GM19238 (cell line): ENCODE results near the gene NCAPH2.

ENCODE experiments used
- DNase-seq: peaks from one replicate; pipeline ENCODE4 v3.0.0; 2011; ENCODE audit warnings: low spot score; ENCODE audit not compliant: insufficient read length

NCAPH2 gene

DNA sequence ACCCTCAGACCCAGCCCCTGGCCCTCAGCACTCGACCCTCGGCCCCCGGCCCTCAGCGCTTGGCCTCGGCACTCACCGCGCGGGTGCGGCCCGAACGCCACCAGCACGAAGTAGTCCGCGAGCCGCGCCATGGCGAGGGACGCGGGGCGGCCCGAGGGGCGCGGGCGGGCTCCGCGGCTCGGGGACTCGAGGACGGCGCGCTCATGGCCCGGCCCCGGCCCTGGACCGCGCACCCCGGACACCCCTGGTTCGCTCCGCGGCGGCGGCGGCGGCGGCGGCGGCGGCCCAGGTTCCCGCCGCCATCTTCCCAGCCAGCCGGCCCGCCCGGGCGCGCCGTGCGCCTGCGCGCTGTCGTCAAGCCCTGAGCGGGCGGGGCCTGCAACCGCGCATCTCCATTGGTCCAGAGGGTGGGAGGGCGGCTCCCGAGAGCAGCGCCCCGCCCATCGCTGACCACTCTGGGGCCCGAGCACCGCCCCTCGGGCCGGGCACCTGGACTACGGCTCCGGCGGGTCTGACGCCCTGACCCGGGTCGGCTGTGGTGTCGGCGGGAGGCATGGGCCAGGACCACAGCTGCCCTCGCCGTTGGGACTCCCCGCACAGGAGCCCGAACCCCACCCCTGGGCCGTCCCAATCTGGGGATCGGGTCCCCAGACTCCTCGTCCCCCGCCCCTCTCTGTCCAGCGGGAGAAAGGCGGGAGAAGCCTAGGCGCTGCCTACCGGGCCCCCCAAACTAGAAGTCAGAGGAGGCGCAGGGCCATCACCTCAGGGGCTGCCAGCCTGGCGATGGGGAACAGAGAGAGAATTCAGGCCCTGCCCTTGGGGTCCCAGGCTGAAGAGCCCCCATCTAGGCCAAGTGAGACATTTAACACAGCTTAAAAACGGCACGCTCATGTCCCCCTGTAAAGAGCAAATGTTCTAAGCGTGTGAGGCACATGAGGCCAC lies 33.0 kb upstream of the NCAPH2 start, which contains the start of gene SBF1:
Gene SBF1 (minus strand): TSS at position 326 of the 942 bp plus-strand sequence. CDS start 195 bp downstream, at position 131.
- peak; percentile 100 for DNase-seq

DNA sequence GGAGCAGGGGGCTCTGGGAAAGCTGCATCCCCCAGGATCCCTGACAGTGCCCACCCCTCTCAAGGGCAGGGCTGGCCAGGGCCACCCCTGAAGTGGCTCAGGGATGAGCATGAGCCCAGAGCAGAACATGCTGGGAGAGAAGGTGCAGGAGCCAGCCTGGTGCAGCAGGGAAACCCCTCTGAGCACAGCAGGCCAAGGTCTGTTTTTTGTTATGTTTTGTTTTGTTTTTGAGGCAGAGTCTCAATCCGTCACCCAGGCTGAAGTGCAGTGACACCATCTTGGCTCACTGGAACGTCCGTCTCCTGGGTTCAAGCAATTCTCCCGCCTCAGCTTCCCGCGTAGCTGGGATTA lies 32.4 kb upstream of the NCAPH2 start:
- DNase-seq: no peak

- no peak for DNase-seq
These were observed 31.2 kb upstream of the NCAPH2 start for GRCh38 chr22:50476868-50477267.

- no peak for DNase-seq
These were observed 30.1 kb upstream of the NCAPH2 start for GRCh38 chr22:50477923-50478322.

- DNase-seq: no peak
These were observed 28.3 kb upstream of the NCAPH2 start for GRCh38 chr22:50479721-50480120.

DNA sequence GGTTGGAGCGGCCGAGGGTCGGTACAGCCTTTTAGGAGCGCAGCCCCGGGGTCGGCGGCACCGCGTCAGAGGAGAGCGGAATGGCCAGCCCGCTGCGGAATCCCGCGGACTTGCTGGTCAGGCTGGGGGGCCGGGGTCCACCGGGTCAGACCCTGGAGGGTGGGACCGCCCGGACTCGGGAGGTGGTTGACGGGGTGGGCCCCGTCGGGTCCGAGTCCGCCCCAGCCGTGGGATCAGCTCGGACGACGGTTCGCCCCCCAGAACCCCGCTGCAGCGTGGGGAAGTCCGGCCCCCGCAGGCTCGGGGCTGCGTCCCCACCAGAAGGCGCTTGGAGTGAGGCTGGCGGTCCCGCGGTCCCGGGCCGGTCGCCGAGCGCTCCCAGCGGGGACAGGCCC lies 27.0 kb upstream of the NCAPH2 start:
- DNase-seq: no peak

- DNase-seq: peak; percentile 70
These were observed 26.5 kb upstream of the NCAPH2 start, which contains the start of gene ADM2 for GRCh38 chr22:50481440-50482106. TSS of gene ADM2 (plus strand) at chr22:50481543. CDS start at chr22:50481848, 305 bp downstream.

DNA sequence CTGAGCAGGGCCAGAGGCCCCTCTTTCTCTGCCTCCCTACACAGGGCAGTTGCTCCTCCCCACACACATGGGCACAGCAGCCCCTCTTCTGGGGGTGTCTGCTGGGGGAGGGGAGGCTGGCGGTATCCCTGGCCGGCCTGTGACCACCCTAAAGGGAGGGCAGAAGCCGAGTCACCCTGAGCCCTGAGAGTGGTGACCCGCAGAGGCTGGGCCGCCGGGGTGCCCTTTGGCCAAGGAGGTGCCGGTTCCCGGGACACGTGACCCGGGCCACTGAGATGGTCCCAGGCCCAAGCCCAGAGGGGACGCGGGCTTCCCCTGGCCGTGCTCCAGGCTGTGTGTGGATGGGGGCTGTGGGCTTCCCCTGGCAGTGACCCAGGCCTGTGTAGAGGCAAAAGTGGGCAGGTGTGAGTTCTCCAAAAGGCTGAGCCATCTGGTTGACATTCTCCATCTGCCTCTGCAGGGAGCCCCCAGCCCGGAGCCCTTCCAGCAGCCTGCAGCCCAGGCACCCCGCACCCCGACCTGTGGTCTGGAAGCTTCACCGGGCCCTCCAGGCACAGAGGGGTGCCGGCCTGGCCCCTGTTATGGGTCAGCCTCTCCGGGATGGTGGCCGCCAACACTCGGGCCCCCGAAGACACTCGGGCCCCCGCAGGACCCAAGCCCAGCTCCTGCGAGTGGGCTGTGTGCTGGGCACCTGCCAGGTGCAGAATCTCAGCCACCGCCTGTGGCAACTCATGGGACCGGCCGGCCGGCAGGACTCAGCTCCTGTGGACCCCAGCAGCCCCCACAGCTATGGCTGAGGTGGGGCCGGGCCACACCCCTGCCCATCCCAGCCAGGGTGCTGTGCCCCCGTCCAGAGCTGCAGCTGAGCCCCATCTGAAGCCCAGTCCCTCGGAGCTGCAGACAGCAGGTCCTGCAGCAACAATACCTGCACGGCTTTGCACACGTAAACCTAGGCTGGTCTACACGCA lies 25.6 kb upstream of the NCAPH2 start:
- DNase-seq: no peak

GRCh38 chr22:50483106-50483505 lies 24.9 kb upstream of the NCAPH2 start:
- no peak for DNase-seq

DNA sequence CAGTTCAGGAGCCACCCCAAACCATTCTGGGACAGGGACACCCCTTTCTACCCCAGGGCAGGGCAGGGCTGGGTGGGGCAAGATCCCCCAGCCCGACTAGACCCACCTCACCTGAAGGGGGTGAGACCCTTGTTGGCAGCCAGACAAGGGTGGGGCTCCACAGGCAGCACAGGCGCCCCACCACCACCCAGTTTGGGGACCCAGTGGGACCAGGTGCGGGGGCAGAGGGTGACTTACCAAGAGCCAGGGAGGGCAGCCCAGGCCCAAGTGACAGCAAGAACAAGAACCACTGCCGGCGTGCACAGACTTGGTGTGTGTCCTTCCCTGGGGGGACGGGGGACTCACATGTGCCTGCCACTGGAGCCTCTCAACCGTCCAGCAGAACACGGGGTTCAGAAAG lies 24.5 kb upstream of the NCAPH2 start:
- DNase-seq: no peak

DNA sequence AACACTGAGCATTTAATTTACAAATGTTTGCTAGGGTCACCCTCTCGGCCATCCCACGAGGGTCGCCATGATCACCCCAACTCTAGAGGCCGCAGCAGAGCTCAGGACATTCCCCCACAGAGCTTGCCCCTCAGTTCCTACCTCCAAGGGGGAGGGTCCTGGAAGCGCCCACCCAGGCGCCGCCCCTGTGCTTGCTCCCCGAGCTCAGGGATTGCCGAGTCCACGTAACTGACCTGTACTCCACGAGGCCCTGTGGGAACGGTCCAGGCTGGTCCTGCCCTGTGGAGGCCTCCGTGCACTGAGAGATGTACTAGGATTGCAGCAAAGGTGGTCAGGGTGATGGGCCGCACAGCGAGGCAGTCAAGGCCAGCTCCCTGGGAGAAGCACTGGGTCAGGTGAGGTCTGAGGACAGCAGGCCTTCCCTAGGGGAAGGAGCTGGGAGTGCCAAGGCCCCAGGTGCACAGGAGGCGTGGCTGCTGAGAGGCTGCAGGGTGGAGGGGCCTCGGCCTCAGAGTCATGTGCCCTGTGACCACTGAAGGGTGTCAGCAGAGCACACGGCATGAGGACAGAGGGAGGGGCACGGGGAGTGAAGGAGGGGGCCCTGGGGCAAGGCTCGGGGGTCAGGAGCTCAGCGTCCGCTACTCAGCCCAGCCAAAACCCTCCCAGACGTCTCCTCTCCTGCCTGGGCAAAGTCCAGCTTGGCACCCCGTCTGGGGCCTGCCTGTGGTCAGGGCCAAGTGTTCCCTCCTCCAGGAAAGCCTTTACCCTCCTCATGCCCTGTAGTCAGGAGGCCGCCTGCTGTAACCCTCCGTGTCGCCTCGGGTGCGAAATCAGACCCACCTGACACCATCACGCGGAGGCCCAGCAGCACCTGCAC lies 23.8 kb upstream of the NCAPH2 start:
- no peak for DNase-seq

DNA sequence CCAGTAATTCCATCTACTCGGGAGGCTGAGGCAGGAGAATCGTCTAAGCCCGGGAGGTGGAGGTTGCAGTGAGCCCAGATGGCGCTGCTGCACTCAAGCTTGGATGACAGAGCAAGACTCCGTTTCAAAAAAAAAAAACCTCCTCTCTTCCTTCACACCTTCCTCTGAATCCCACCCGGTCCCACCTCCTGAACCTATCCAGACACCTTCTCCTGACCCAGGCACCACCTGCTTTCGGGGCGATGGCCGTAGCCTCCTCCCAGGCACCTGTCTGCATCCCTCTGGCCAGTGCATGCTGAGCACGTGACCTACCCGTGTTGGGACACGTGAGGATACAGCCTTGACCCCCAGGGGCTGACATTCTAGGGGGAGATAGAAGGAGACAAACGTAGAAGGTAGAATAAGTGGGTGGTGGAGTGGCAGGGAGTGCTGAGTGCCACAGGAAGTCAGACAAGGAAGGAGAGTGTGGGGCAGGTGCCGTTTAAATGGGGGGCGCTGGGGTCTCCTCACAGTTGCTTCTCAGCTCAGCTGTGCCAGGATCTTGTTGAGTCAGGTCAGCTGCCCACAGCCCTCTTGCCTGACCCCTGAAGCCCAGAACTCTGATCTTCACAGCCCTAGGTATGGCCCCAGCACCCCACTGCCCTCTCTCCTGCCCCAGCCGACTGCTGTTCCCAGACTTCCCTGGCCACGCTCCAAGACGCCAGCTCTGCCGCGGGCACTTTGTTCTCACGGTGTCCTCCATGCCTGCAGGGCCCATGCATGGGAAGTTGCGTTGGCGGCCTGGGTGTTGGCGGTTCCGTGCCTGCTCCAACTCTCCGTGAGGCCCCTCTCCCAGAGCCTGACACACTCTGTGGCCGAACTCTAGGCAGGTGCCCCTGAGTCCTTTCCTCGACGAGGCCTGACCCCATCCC lies 22.5 kb upstream of the NCAPH2 start:
- DNase-seq: no peak

DNA sequence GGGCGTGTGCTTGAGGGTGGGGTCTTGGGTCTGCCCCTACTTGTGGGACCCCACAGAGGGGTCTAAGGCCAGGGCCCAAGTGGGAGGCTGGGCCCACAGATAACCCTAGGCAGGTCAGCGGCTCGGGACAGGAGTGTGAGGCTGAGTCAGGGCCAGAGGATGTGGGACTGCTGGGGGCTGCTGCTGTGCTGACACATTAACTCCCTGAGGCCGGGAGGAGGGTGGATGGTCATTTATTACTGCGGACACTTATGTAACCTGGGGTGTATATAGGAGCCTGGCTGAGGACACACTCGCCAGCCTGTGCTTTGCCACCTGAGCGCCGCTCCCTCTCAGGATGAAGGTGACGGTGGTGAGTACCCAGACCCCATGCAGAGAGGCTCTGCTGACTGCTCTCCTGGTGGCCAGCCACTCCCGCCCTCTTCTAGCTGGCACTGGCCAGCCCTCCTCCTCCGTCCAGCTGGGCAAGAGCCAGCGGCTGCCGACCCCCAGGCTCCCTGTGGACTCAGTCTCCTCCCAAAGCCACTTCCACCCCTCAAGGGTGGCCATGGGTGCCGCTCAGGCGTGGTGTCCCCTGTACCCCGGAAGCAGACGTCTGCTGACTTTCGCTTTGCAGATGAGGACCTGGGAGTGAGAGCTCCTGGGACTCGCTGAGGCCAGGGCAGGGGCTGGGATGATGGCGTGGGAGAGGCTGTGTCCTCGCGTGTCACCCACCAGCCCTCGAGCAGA lies 21.3 kb upstream of the NCAPH2 start, which contains the start of gene MIOX:
Gene MIOX (plus strand): TSS at position 299 of the 729 bp plus-strand sequence. CDS start 39 bp downstream, at position 338.
- DNase-seq: no peak

DNA sequence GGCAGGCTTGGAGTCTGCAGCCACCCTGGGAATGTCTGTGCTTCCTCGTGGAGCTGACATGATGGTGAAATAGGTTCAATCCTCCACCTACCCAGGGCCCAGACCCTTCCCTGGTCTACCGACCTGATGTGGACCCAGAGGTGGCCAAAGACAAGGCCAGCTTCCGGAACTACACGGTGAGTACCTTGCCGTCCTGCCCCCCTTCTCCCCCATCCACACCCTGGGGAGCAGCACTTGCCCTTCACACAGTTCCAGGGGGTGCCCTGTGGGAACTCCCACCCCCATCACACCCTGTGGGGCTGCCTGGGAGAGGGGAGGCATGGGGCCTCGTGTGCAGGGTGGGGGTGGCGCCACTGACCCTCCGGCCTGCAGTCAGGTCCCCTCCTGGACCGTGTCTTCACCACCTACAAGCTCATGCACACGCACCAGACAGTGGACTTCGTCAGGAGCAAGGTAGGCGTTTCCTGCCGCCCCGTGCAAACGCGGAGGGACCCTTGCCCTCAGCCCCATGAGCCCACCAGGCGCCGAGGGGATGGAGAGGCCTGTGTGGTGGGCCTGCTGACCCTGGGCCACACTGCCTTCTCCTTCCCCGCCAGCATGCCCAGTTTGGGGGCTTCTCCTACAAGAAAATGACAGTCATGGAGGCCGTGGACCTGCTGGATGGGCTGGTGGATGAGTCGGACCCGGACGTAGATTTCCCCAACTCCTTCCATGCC lies 20.6 kb upstream of the NCAPH2 start:
- DNase-seq: no peak

DNA sequence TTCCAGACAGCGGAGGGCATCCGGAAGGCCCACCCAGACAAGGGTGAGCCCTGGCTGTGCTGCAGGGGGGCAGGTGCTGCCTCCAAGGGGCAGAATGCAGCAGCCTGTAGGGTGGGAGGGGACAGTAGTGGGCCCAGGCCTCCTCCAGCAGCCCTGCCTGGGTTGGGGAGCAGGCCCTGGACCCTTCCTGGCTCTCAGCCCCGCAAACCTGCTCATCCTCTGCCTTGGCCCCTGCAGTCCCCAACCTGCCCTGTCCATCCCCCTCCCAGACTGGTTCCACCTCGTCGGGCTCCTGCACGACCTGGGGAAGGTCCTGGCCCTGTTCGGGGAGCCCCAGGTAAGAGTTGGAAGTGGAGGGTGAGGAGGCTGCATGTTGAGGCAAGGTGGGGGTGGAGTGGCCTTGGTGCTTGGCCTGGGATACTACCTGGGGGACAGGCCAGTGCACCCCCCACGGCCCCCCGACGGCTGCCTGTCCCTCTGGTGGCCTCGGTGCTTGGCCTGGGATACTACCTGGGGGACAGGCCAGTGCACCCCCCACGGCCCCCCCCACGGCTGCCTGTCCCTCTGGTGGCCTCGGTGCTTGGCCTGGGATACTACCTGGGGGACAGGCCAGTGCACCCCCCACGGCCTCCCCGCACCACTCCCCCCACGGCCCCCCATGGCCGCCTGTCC lies 19.9 kb upstream of the NCAPH2 start:
- no peak for DNase-seq

DNA sequence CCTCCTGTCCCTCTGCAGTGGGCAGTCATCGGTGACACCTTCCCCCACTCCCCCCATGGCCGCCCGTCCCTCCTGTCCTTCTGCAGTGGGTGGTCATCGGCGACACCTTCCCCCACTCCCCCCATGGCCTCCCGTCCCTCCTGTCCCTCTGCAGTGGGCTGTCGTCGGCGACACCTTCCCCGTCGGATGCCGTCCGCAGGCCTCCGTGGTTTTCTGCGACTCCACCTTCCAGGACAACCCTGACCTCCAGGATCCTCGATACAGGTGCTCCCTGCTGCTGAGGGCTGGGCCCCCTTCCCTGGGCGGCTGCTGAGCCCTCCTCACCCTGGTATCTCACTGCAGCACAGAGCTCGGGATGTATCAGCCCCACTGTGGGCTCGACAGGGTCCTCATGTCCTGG lies 19.1 kb upstream of the NCAPH2 start:
- DNase-seq: no peak
